Mucosa of stomach (tissue), 1 donor: ENCODE measurements around the gene CEP162.
"Not testable (repeated sequence)": the region's sequence is repeated elsewhere in the genome, so short reads cannot be mapped to it uniquely, and the experiment has no call there.

ENCODE experiments used
- H3K27me3 ChIP-seq: one replicate; pipeline ENCODE4 v1.7.0; 2013; ENCODE audit warnings: mild to moderate bottlenecking, low read length; ENCODE audit not compliant: control insufficient read depth, insufficient read depth
- H3K36me3 ChIP-seq: one replicate; pipeline ENCODE4 v1.7.0; 2013; ENCODE audit warnings: low read length; ENCODE audit not compliant: control insufficient read depth, insufficient read depth
- H3K4me1 ChIP-seq: one replicate; pipeline ENCODE4 v1.7.0; 2013; ENCODE audit warnings: mild to moderate bottlenecking, low read length; ENCODE audit not compliant: control insufficient read depth, insufficient read depth
- H3K4me3 ChIP-seq: one replicate; pipeline ENCODE4 v1.7.0; 2013; ENCODE audit warnings: low read length
- H3K9ac ChIP-seq: one replicate; pipeline ENCODE4 v1.7.0; 2013; ENCODE audit warnings: mild to moderate bottlenecking, low read length, moderate library complexity
- H3K9me3 ChIP-seq: one replicate; pipeline ENCODE4 v1.7.0; 2013; ENCODE audit warnings: mild to moderate bottlenecking, low read length, moderate library complexity; ENCODE audit not compliant: control insufficient read depth
- donor health status: Pancreatic carcinoma.

Gene CEP162

GRCh38 chr6:84172574-84172973 lies 54.9 kb downstream of the CEP162 start:
- Histone ChIP-seq H3K36me3 (no peaks in the 10 kb centered on the region), H3K9ac (no peak overlapping the region), H3K27me3 (no peaks in the 10 kb centered on the region), H3K9me3 (no peaks in the 10 kb centered on the region), H3K4me3 (no peak overlapping the region), H3K4me1 (no peaks in the 10 kb centered on the region)

- Histone ChIP-seq H3K27me3 (no peaks in the 10 kb centered on the region), H3K4me3 (no peak overlapping the region), H3K4me1 (no peaks in the 10 kb centered on the region), H3K36me3 (no peaks in the 10 kb centered on the region), H3K9me3 (no peaks in the 10 kb centered on the region), H3K9ac (no peak overlapping the region)
Measured at GRCh38 chr6:84172080-84172479, 55.4 kb downstream of the CEP162 start.

- peaks cover 3% of the 10 kb centered on the region for H3K36me3 ChIP-seq
- no peaks in the 10 kb centered on the region for H3K9me3 ChIP-seq
- no peaks in the 10 kb centered on the region for H3K27me3 ChIP-seq
- no peak overlapping the region for H3K9ac ChIP-seq
- H3K4me3 ChIP-seq: no peak overlapping the region
- no peaks in the 10 kb centered on the region for H3K4me1 ChIP-seq
Measured at GRCh38 chr6:84167457-84167856, 60.0 kb downstream of the CEP162 start.

GRCh38 chr6:84166395-84166794 lies 61.0 kb downstream of the CEP162 start:
- H3K4me3 ChIP-seq: no peak overlapping the region
- peaks cover 5% of the 10 kb centered on the region for H3K36me3 ChIP-seq
- no peaks in the 10 kb centered on the region for H3K27me3 ChIP-seq
- H3K9ac ChIP-seq: no peak overlapping the region
- H3K4me1 ChIP-seq: no peaks in the 10 kb centered on the region
- H3K9me3 ChIP-seq: no peaks in the 10 kb centered on the region

GRCh38 chr6:84164328-84164727 lies 63.1 kb downstream of the CEP162 start:
- not testable (repeated sequence) for H3K27me3 ChIP-seq, H3K9ac ChIP-seq, H3K4me3 ChIP-seq, H3K9me3 ChIP-seq, H3K4me1 ChIP-seq, H3K36me3 ChIP-seq

- H3K9me3 ChIP-seq: no peaks in the 10 kb centered on the region
- H3K4me3 ChIP-seq: no peak overlapping the region
- no peak overlapping the region for H3K9ac ChIP-seq
- H3K27me3 ChIP-seq: no peaks in the 10 kb centered on the region
- H3K36me3 ChIP-seq: peaks cover 5% of the 10 kb centered on the region
- H3K4me1 ChIP-seq: no peaks in the 10 kb centered on the region
Measured at GRCh38 chr6:84161190-84161589, 66.3 kb downstream of the CEP162 start.

GRCh38 chr6:84156306-84156705 lies 71.1 kb downstream of the CEP162 start:
- no peaks in the 10 kb centered on the region for H3K4me1 ChIP-seq
- no peaks in the 10 kb centered on the region for H3K9me3 ChIP-seq
- peaks cover 3% of the 10 kb centered on the region for H3K36me3 ChIP-seq
- no peak overlapping the region for H3K9ac ChIP-seq
- no peak overlapping the region for H3K4me3 ChIP-seq
- no peaks in the 10 kb centered on the region for H3K27me3 ChIP-seq

- Histone ChIP-seq H3K9ac (no peak overlapping the region), H3K9me3 (no peaks in the 10 kb centered on the region), H3K36me3 (peaks cover 3% of the 10 kb centered on the region), H3K27me3 (no peaks in the 10 kb centered on the region), H3K4me3 (no peak overlapping the region), H3K4me1 (no peaks in the 10 kb centered on the region)
Measured at GRCh38 chr6:84151669-84152068, 75.8 kb downstream of the CEP162 start.

GRCh38 chr6:84150705-84151104 lies 76.7 kb downstream of the CEP162 start:
- Histone ChIP-seq H3K27me3 (no peaks in the 10 kb centered on the region), H3K4me3 (no peak overlapping the region), H3K9ac (no peak overlapping the region), H3K36me3 (peaks cover 3% of the 10 kb centered on the region), H3K9me3 (no peaks in the 10 kb centered on the region), H3K4me1 (no peaks in the 10 kb centered on the region)

- Histone ChIP-seq H3K9me3 (no peaks in the 10 kb centered on the region), H3K36me3 (no peaks in the 10 kb centered on the region), H3K4me1 (peaks cover 6% of the 10 kb centered on the region)
Measured at GRCh38 chr6:84141521-84141920, 85.9 kb downstream of the CEP162 start.

GRCh38 chr6:84139311-84139710 lies 88.1 kb downstream of the CEP162 start:
- H3K4me3 ChIP-seq: no peak overlapping the region
- H3K27me3 ChIP-seq: no peaks in the 10 kb centered on the region
- peaks cover 2% of the 10 kb centered on the region for H3K36me3 ChIP-seq
- peaks cover 6% of the 10 kb centered on the region for H3K4me1 ChIP-seq
- H3K9ac ChIP-seq: no peak overlapping the region
- H3K9me3 ChIP-seq: no peaks in the 10 kb centered on the region

More at GRCh38 chr6:84141521-84141920, 85.9 kb downstream of the CEP162 start:
- Histone ChIP-seq H3K4me3 (no peak overlapping the region), H3K27me3 (no peaks in the 10 kb centered on the region), H3K9ac (no peak overlapping the region)

GRCh38 chr6:84137989-84138575 lies 89.4 kb downstream of the CEP162 start:
- peaks cover 6% of the 10 kb centered on the region for H3K4me1 ChIP-seq
- H3K27me3 ChIP-seq: no peaks in the 10 kb centered on the region
- H3K9me3 ChIP-seq: no peaks in the 10 kb centered on the region
- H3K36me3 ChIP-seq: peaks cover 10% of the 10 kb centered on the region
- no peak overlapping the region for H3K9ac ChIP-seq
- H3K4me3 ChIP-seq: no peak overlapping the region

- no peaks in the 10 kb centered on the region for H3K9me3 ChIP-seq
- H3K4me1 ChIP-seq: peaks cover 6% of the 10 kb centered on the region
- no peaks in the 10 kb centered on the region for H3K27me3 ChIP-seq
- no peak overlapping the region for H3K9ac ChIP-seq
- peaks cover 10% of the 10 kb centered on the region for H3K36me3 ChIP-seq
- no peak overlapping the region for H3K4me3 ChIP-seq
Measured at GRCh38 chr6:84137051-84137375, 90.4 kb downstream of the CEP162 start.
